ENCODE measurements around the gene ADIPOR2.

GRCh38 chr12:1790444-1790843, 99.6 kb downstream of the ADIPOR2 start:
- TF ChIP-seq POLR2AphosphoS5 (IDR thresholded peaks at IDR 0.05; ENCODE audit: low read depth, low read length): no peak
- TF ChIP-seq TAF1 (IDR thresholded peaks at IDR 0.05; ENCODE audit: borderline replicate concordance, insufficient read depth, low read length): no peak
- no peak for TF ChIP-seq REST (IDR thresholded peaks at IDR 0.05; ENCODE audit: insufficient read depth in 1 of 2, low read depth in 2 of 2, low read length in 2 of 2)
- TF ChIP-seq SIN3A (IDR thresholded peaks at IDR 0.05; ENCODE audit: borderline replicate concordance, insufficient read depth, low read length): no peak
- TF ChIP-seq FOXP2 (optimal IDR thresholded peaks at IDR 0.05; ENCODE audit: borderline replicate concordance, extremely low read depth, extremely low read length, insufficient read depth): no peak

Measured in PFSK-1 (cell line).